GM12872 (cell line): ENCODE measurements around the gene SLC9A2.

Source experiments
- CTCF ChIP-seq: IDR thresholded peaks from 3 replicates; pipeline ENCODE4 v1.5.1; 2011; ENCODE audit warnings: low read depth, mild to moderate bottlenecking, low read length, moderate library complexity; ENCODE audit not compliant: insufficient read depth

The SLC9A2 gene

GRCh38 chr2:102619414-102620319, at the start of gene SLC9A2:
Gene SLC9A2, plus strand, starts transcription at chr2:102619553. Its CDS starts 296 bp downstream, at chr2:102619849.
- TF ChIP-seq CTCF: no peak

- no peak for TF ChIP-seq CTCF
Measured at GRCh38 chr2:102575888-102576287, 43.5 kb upstream of the SLC9A2 start.

- TF ChIP-seq CTCF: no peak
Measured at GRCh38 chr2:102578376-102578775, 41.0 kb upstream of the SLC9A2 start.

GRCh38 chr2:102581911-102582310, 37.4 kb upstream of the SLC9A2 start:
- no peak for TF ChIP-seq CTCF

- TF ChIP-seq CTCF: no peak
Measured at GRCh38 chr2:102582845-102583244, 36.5 kb upstream of the SLC9A2 start.

- TF ChIP-seq CTCF: no peak
Measured at GRCh38 chr2:102585847-102586404, 33.4 kb upstream of the SLC9A2 start.

- TF ChIP-seq CTCF: no peak
Measured at GRCh38 chr2:102588213-102588939, 31.0 kb upstream of the SLC9A2 start.
